Transverse colon (tissue), 4 donors: Measurements from ENCODE around the gene FOXD4L1.
"Not testable (repeated sequence)": the region's sequence is repeated elsewhere in the genome, so short reads cannot be mapped to it uniquely, and the experiment has no call there.

Source experiments
- POLR2A ChIP-seq: fragments of 450-650 bp; IDR thresholded peaks from one replicate; pipeline ENCODE4 v1.6.1; 2016; ENCODE audit warnings: antibody characterized with exemption, mild to moderate bottlenecking, moderate library complexity
- POLR2AphosphoS5 ChIP-seq, 3 donors: sonication (generic); formaldehyde crosslinking; IDR thresholded peaks; one replicate each; pipeline ENCODE4 v1.6.1; 2016; ENCODE audit warnings: antibody characterized with exemption in 3 of 3
- TF ChIP-seq, protein P1 (sequence below), 5 experiments: fragments of 200-600 bp in 3 of 5; fragments of 450-650 bp in 2 of 5; sonication (generic) in 3 of 5; IDR thresholded peaks; 1 replicate in 2 of 5; 2 replicates in 3 of 5; pipeline ENCODE4 v1.5.1; 2016 to 2017; ENCODE audit warnings: antibody characterized with exemption in 5 of 5, inconsistent platforms in 3 of 5, mild to moderate bottlenecking in 2 of 5, moderate library complexity in 1 of 5

DNA sequence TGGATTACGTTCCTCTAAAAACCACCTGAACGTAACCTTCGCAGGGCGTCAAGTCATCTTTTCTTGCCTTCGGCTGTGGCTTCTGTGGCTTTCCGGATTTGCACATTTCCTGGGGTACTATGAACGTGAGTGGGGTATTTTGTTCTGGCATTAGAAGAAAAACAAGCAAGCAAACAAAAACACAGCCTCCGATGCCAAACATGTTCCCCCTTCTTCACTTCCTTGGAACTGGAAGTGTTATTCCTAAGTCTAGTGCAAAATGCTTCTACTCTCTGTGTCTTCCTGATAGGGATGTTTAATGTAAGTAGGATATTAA is 2.2 kb downstream of the FOXD4L1 start:
- TF ChIP-seq, protein P1, sequence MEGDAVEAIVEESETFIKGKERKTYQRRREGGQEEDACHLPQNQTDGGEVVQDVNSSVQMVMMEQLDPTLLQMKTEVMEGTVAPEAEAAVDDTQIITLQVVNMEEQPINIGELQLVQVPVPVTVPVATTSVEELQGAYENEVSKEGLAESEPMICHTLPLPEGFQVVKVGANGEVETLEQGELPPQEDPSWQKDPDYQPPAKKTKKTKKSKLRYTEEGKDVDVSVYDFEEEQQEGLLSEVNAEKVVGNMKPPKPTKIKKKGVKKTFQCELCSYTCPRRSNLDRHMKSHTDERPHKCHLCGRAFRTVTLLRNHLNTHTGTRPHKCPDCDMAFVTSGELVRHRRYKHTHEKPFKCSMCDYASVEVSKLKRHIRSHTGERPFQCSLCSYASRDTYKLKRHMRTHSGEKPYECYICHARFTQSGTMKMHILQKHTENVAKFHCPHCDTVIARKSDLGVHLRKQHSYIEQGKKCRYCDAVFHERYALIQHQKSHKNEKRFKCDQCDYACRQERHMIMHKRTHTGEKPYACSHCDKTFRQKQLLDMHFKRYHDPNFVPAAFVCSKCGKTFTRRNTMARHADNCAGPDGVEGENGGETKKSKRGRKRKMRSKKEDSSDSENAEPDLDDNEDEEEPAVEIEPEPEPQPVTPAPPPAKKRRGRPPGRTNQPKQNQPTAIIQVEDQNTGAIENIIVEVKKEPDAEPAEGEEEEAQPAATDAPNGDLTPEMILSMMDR (IDR thresholded peaks at IDR 0.05), result not testable (repeated sequence)
- TF ChIP-seq POLR2AphosphoS5 (IDR thresholded peaks at IDR 0.05); POLR2A: not testable (repeated sequence)
